Measurements from ENCODE around the gene ARHGAP33.

Gene ARHGAP33

DNA sequence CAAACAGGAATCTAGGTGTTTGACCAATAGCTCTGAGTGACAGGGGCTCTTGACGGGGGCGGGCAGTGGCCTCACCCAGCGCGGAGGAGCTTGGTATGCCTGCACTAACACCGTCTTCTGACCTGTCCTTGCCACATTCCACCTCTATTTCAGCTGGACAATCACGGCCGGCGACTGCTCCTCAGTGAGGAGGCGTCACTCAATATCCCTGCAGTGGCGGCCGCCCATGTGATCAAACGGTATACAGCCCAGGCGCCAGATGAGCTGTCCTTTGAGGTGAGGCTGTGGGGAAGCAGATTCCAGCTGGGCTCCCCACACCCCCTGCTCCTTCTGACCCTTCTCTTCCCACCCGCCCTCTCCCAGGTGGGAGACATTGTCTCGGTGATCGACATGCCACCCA, 4.7 kb downstream of the ARHGAP33 start:
- Mint-ChIP-seq H3K27ac (ENCODE audit: low read depth) (no peak overlapping the region), H3K9me3 (no peaks in the 10 kb centered on the region), H3K4me3 (no peak overlapping the region), H3K36me3 (ENCODE audit: insufficient read depth) (peaks cover 5% of the 10 kb centered on the region), H3K27me3 (no peaks in the 10 kb centered on the region), H3K4me1 (peaks cover 25% of the 10 kb centered on the region)
- DNase-seq (ENCODE audit: low spot score in 2 of 2): no peak
- no peak for ATAC-seq (replicated peaks; ENCODE audit: extremely low read depth, poor library complexity, severe bottlenecking)

GRCh38 chr19:35780717-35781116, 5.4 kb downstream of the ARHGAP33 start:
- no peak for ATAC-seq (replicated peaks; ENCODE audit: extremely low read depth, poor library complexity, severe bottlenecking)
- Mint-ChIP-seq H3K36me3 (ENCODE audit: insufficient read depth) (peaks cover 5% of the 10 kb centered on the region), H3K4me1 (peaks cover 25% of the 10 kb centered on the region), H3K9me3 (no peaks in the 10 kb centered on the region), H3K27ac (ENCODE audit: low read depth) (no peak overlapping the region), H3K4me3 (no peak overlapping the region), H3K27me3 (no peaks in the 10 kb centered on the region)
- no peak for DNase-seq (ENCODE audit: low spot score in 2 of 2)

DNA sequence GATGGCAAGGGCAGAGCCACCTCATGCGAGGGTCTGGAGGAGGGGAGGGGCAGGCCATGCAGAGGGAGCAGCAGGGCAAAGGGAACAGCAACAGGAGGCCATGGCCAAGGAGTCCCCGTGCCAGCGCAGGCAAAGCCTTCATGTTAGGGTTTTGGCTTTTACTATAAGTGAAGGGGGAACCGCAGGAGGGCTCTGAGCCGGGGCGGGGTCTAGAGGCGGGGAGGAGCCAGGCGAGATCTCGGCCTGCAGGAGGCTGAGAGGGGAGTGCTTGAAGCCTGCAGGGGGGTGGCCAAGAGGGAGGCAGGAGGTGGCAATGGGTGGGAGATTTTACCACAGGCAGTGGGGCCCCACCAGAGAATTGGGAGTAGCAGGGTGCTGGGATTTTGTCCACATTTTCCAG, 6.3 kb downstream of the ARHGAP33 start:
- Mint-ChIP-seq H3K36me3 (ENCODE audit: insufficient read depth) (peaks cover 5% of the 10 kb centered on the region), H3K4me1 (peaks cover 15% of the 10 kb centered on the region), H3K9me3 (no peaks in the 10 kb centered on the region), H3K4me3 (no peak overlapping the region), H3K27ac (ENCODE audit: low read depth) (no peak overlapping the region), H3K27me3 (no peaks in the 10 kb centered on the region)
- ATAC-seq (replicated peaks; ENCODE audit: extremely low read depth, poor library complexity, severe bottlenecking): no peak
- no peak for DNase-seq (ENCODE audit: low spot score in 2 of 2)

DNA sequence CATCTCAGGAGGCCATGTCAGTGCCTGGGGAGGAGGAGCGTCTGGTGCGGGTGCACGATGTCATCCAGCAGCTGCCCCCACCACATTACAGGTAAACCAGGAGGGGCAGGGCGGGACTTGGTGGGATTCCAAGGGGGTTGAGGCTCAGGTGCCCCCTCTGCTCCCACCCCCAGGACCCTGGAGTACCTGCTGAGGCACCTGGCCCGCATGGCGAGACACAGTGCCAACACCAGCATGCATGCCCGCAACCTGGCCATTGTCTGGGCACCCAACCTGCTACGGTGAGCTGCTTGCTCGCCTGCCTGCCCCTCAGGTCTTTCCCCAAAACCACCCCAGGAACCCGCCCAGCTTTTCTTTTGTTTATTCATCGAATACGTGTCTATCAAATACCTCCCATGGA, 7.2 kb downstream of the ARHGAP33 start:
- Mint-ChIP-seq H3K36me3 (ENCODE audit: insufficient read depth) (peaks cover 5% of the 10 kb centered on the region), H3K27ac (ENCODE audit: low read depth) (no peak overlapping the region), H3K9me3 (no peaks in the 10 kb centered on the region), H3K27me3 (no peaks in the 10 kb centered on the region), H3K4me1 (peaks cover 8% of the 10 kb centered on the region), H3K4me3 (no peak overlapping the region)
- no peak for ATAC-seq (replicated peaks; ENCODE audit: extremely low read depth, poor library complexity, severe bottlenecking)
- DNase-seq (ENCODE audit: low spot score in 2 of 2): no peak

DNA sequence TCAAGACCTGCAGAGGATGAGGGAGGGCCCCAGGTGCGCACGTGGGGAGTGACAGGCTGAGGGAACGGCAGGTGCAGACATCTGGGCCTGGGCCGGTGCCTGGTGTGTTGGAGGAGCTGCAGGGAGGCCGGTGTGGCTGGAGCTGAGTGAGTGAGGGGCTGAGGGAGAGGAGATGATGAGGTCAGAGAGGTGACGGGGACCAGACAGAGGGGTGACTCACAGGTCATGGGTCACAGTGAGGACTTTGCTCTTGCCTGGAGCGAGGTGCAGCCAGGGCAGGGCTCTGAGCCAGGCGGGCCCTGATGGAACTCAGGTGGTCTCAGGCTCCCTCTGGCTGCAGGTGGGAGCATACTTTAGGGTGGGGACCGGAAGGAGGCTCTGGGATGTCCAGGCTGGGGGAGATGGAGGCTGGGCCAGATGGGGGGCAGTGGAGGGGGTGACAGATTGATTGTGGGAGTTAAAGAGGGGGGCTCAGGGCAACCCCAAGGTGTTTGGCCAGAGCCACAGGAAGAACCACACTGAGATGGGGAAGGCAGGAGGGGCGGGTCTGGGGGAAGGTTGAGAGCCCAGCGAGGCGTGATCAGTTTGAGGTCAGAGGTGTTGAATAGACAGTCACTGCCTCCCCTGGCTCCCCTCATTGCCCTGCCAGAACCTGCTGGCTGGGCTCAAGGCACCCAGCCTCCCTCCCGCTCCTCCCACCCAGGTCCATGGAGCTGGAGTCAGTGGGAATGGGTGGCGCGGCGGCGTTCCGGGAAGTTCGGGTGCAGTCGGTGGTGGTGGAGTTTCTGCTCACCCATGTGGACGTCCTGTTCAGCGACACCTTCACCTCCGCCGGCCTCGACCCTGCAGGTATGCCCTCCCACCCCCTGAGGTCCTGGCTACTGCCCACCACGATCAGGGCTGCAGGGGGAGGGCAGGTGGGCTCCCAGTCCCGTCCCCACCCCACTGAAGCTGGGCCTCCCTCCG, 8.4 kb downstream of the ARHGAP33 start:
- H3K9me3 Mint-ChIP-seq: no peaks in the 10 kb centered on the region
- no peaks in the 10 kb centered on the region for H3K27me3 Mint-ChIP-seq
- peaks cover 5% of the 10 kb centered on the region for H3K36me3 Mint-ChIP-seq (ENCODE audit: insufficient read depth)
- no peak overlapping the region for H3K27ac Mint-ChIP-seq (ENCODE audit: low read depth)
- DNase-seq (ENCODE audit: low spot score in 2 of 2) (no peak), ATAC-seq (replicated peaks; ENCODE audit: extremely low read depth, poor library complexity, severe bottlenecking) (no peak)
- H3K4me3 Mint-ChIP-seq: no peak overlapping the region
- peaks cover 8% of the 10 kb centered on the region for H3K4me1 Mint-ChIP-seq

DNA sequence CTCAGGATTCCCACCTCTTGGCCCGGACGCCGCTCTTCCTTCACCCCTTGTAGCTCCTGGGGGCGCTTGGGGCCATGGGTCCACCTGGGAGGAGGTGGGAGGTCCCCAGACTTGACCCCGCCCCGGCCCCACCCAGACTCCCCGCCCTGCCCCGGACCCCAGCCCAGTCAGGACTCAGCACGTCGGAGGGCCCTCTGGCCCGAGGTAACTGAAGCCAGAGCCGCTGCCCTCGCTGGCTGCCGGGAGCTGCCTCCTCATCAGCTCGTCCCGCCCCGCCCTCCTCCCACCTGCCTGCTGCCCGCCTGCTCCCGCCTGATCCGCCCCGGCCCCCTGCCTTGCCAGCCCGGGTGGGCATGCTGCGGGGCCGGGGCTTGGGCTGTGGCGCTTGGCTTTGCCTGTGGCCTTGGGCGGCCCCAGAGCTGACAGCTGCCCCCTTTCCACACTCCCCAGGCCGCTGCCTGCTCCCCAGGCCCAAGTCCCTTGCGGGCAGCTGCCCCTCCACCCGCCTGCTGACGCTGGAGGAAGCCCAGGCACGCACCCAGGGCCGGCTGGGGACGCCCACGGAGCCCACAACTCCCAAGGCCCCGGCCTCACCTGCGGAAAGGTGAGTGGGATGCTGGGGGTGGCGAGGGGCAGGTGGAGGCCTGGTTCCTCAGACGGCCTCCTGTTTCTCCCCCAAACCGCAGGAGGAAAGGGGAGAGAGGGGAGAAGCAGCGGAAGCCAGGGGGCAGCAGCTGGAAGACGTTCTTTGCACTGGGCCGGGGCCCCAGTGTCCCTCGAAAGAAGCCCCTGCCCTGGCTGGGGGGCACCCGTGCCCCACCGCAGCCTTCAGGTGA, 9.4 kb downstream of the ARHGAP33 start:
- no peak for DNase-seq (ENCODE audit: low spot score in 2 of 2)
- Mint-ChIP-seq H3K36me3 (ENCODE audit: insufficient read depth) (peaks cover 3% of the 10 kb centered on the region), H3K27me3 (no peaks in the 10 kb centered on the region), H3K4me1 (peaks cover 8% of the 10 kb centered on the region), H3K9me3 (no peaks in the 10 kb centered on the region), H3K4me3 (no peak overlapping the region), H3K27ac (ENCODE audit: low read depth) (no peak overlapping the region)
- no peak for ATAC-seq (replicated peaks; ENCODE audit: extremely low read depth, poor library complexity, severe bottlenecking)

GRCh38 chr19:35785339-35785627, 9.9 kb downstream of the ARHGAP33 start:
- DNase-seq (ENCODE audit: low spot score in 2 of 2) (no peak), ATAC-seq (replicated peaks; ENCODE audit: extremely low read depth, poor library complexity, severe bottlenecking) (no peak)
- Mint-ChIP-seq H3K4me1 (peaks cover 8% of the 10 kb centered on the region), H3K27ac (ENCODE audit: low read depth) (no peak overlapping the region), H3K27me3 (no peaks in the 10 kb centered on the region), H3K4me3 (no peak overlapping the region), H3K36me3 (ENCODE audit: insufficient read depth) (peaks cover 3% of the 10 kb centered on the region), H3K9me3 (no peaks in the 10 kb centered on the region)

GRCh38 chr19:35786299-35787160, 11.2 kb downstream of the ARHGAP33 start:
- no peak for DNase-seq (ENCODE audit: low spot score in 2 of 2)
- Mint-ChIP-seq H3K27ac (ENCODE audit: low read depth) (no peak overlapping the region), H3K9me3 (no peaks in the 10 kb centered on the region), H3K36me3 (ENCODE audit: insufficient read depth) (peaks cover 3% of the 10 kb centered on the region), H3K4me1 (peaks cover 8% of the 10 kb centered on the region), H3K4me3 (no peak overlapping the region), H3K27me3 (no peaks in the 10 kb centered on the region)
- ATAC-seq (replicated peaks; ENCODE audit: extremely low read depth, poor library complexity, severe bottlenecking): no peak

GRCh38 chr19:35787227-35787799, 11.9 kb downstream of the ARHGAP33 start:
- H3K36me3 Mint-ChIP-seq (ENCODE audit: insufficient read depth): peaks cover 3% of the 10 kb centered on the region
- H3K27me3 Mint-ChIP-seq: peaks cover 3% of the 10 kb centered on the region
- no peak for ATAC-seq (replicated peaks; ENCODE audit: extremely low read depth, poor library complexity, severe bottlenecking)
- H3K27ac Mint-ChIP-seq (ENCODE audit: low read depth): no peak overlapping the region
- peaks cover 8% of the 10 kb centered on the region for H3K4me1 Mint-ChIP-seq
- no peaks in the 10 kb centered on the region for H3K9me3 Mint-ChIP-seq
- no peak overlapping the region for H3K4me3 Mint-ChIP-seq
- DNase-seq (ENCODE audit: low spot score in 2 of 2): no peak

DNA sequence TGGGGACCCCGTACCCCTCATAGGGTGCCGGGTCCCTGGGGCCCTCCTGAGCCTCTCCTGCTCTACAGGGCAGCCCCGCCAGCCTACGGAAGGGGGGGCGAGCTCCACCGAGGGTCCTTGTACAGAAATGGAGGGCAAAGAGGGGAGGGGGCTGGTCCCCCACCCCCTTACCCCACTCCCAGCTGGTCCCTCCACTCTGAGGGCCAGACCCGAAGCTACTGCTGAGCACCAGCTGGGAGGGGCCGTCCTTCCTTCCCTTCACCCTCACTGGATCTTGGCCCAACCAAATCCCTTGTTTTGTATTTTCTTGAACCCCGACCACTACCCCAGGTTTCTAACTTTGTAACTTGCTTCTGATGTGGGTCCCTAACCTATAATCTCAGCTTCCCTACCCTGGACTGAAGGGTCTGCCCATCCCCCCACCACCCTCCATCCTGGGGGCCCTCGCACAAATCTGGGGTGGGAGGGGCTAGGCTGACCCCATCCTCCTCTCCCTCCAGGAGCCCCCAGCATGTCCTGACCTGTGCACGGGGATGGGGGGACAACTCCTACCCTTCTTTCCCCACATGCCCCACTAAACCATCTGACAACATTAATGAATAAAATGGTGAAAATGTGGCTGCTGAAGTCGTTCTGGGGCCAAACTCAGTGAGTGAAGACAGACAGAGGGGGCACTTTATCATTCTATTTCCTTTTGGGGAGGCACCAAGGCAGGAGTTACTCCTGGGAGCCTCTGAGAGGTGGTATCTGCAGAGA, 13.0 kb downstream of the ARHGAP33 start:
- H3K27me3 Mint-ChIP-seq: peaks cover 12% of the 10 kb centered on the region
- H3K4me3 Mint-ChIP-seq: no peak overlapping the region
- peaks cover 4% of the 10 kb centered on the region for H3K4me1 Mint-ChIP-seq
- H3K9me3 Mint-ChIP-seq: no peaks in the 10 kb centered on the region
- no peak for ATAC-seq (replicated peaks; ENCODE audit: extremely low read depth, poor library complexity, severe bottlenecking)
- peaks cover 3% of the 10 kb centered on the region for H3K36me3 Mint-ChIP-seq (ENCODE audit: insufficient read depth)
- no peak overlapping the region for H3K27ac Mint-ChIP-seq (ENCODE audit: low read depth)
- no peak for DNase-seq (ENCODE audit: low spot score in 2 of 2)

DNA sequence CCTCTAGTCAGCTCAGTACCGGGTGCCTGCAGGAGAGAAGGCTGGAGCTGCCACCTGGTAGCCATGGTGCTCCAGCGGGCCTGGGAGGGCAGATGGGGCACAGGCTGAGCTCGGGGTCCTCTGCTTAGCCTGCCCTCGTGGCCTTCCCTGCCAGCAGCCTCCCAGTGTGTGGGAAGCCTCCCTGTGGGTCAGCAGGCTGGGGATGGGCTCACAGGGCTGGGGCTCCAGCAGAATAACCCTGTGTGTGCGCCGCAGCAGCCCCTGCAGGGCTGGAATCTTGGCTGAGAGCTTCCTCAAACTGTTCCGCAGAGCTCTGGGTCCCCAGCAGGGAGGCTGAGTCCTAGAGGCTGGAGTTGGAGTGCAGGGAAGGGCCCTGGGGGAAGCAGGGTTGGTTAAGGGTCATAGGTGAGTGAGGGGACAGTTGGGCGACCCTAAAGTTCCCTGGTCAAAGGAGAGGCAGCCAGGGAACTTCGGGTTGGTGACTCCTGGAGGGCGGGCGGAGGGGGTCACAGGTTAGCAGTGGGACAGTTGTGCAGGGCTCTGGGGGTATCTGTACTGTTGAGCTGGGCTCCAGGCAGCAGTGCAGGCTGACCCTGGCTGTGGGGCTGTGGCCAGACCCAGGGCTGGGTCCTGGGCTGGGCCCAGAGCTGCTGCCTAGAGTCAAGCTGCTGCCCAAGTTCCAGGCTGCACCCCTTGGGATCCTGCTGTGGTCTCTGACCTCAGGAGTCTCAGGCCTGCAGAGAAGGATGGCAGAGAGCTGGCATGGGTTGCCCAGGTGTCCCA, 14.0 kb downstream of the ARHGAP33 start:
- ATAC-seq (replicated peaks; ENCODE audit: extremely low read depth, poor library complexity, severe bottlenecking): no peak
- DNase-seq (ENCODE audit: low spot score in 2 of 2): no peak
- H3K27me3 Mint-ChIP-seq: peaks cover 22% of the 10 kb centered on the region
- no peak overlapping the region for H3K4me3 Mint-ChIP-seq
- H3K9me3 Mint-ChIP-seq: no peaks in the 10 kb centered on the region
- no peak overlapping the region for H3K27ac Mint-ChIP-seq (ENCODE audit: low read depth)
- H3K36me3 Mint-ChIP-seq (ENCODE audit: insufficient read depth): peaks cover 2% of the 10 kb centered on the region
- no peaks in the 10 kb centered on the region for H3K4me1 Mint-ChIP-seq

Data from central memory CD8-positive, alpha-beta T cell (primary cell).